Type B pancreatic cell (in vitro differentiated cells): ENCODE data around the gene P2RX2. TPM values are rescaled to one million over a fixed set of nuclear protein-coding genes. Genes with fewer than 3 reads are reported as not detected.

Experiments
- DNase-seq: peaks from one replicate; pipeline ENCODE4 v3.0.0; 2021; ENCODE audit warnings: mixed read lengths; ENCODE audit not compliant: unreplicated experiment; ENCODE audit errors: extremely low spot score
- H3K27ac Mint-ChIP-seq: 2 replicates; pipeline ENCODE4 v1.8.0; 2021; ENCODE audit warnings: mild to moderate bottlenecking, mixed read lengths
- H3K27me3 Mint-ChIP-seq: 2 replicates; pipeline ENCODE4 v1.8.0; 2021; ENCODE audit warnings: mixed read lengths
- H3K36me3 Mint-ChIP-seq: 2 replicates; pipeline ENCODE4 v1.8.0; 2021; ENCODE audit warnings: mixed read lengths
- H3K4me1 Mint-ChIP-seq: one replicate; pipeline ENCODE4 v1.8.0; 2021; ENCODE audit warnings: mixed read lengths; ENCODE audit not compliant: unreplicated experiment
- H3K4me3 Mint-ChIP-seq: 2 replicates; pipeline ENCODE4 v1.8.0; 2021; ENCODE audit warnings: mild to moderate bottlenecking, mixed read lengths
- H3K9me3 Mint-ChIP-seq: 2 replicates; pipeline ENCODE4 v1.8.0; 2021; ENCODE audit warnings: mixed read lengths
- CTCF ChIP-seq: fragments of 200-600 bp; sonication (generic); conservative IDR thresholded peaks from 2 replicates; pipeline ENCODE4 v1.5.0; 2021; ENCODE audit warnings: antibody characterized with exemption, mild to moderate bottlenecking
- long read RNA-seq: library from polyadenylated mRNA; unstranded; transcript quantifications from one replicate; pipeline ENCODE4 v2.0.0, GENCODE V29; 2020
- total RNA-seq: library from RNA; stranded (reverse); gene quantifications from 2 replicates; pipeline ENCODE4 v1.2.1, GENCODE V29; 2021; ENCODE audit warnings: low replicate concordance

The P2RX2 gene
- total RNA-seq: 2.8 and 5.4 TPM in 2 replicates
- long read RNA-seq: 0 reads

GRCh38 chr12:132618683-132619043, at the start of gene P2RX2:
Gene P2RX2 (plus strand): TSS chr12:132618776. CDS start chr12:132618817, 41 bp downstream.
- H3K27ac Mint-ChIP-seq: peak within 1 kb of the TSS; percentile 56
- peaks cover 7% of the 10 kb centered on the region for H3K36me3 Mint-ChIP-seq
- H3K4me1 Mint-ChIP-seq: peaks cover 24% of the 10 kb centered on the region
- peak; percentile 69 for DNase-seq
- H3K4me3 Mint-ChIP-seq: peak within 1 kb of the TSS; percentile 85
- peaks cover 3% of the 10 kb centered on the region for H3K9me3 Mint-ChIP-seq
- H3K27me3 Mint-ChIP-seq: peaks cover 35% of the 10 kb centered on the region
- TF ChIP-seq CTCF: no peak

- Mint-ChIP-seq H3K9me3 (no peaks in the 10 kb centered on the region), H3K27ac (no peak overlapping the region), H3K36me3 (no peaks in the 10 kb centered on the region), H3K4me1 (peaks cover 8% of the 10 kb centered on the region), H3K27me3 (no peaks in the 10 kb centered on the region), H3K4me3 (no peak overlapping the region)
- DNase-seq: no peak
- TF ChIP-seq CTCF: no peak
These were observed 49.6 kb upstream of the P2RX2 start for GRCh38 chr12:132568826-132569480.

- Mint-ChIP-seq H3K27me3 (no peaks in the 10 kb centered on the region), H3K4me3 (no peak overlapping the region), H3K27ac (no peak overlapping the region), H3K36me3 (no peaks in the 10 kb centered on the region), H3K4me1 (peaks cover 8% of the 10 kb centered on the region), H3K9me3 (no peaks in the 10 kb centered on the region)
- TF ChIP-seq CTCF: no peak
- DNase-seq: no peak
These were observed 48.6 kb upstream of the P2RX2 start for GRCh38 chr12:132569856-132570480.

GRCh38 chr12:132570635-132571034, 47.9 kb upstream of the P2RX2 start:
- H3K4me1 Mint-ChIP-seq: peaks cover 6% of the 10 kb centered on the region
- no peak overlapping the region for H3K27ac Mint-ChIP-seq
- DNase-seq: no peak
- H3K27me3 Mint-ChIP-seq: no peaks in the 10 kb centered on the region
- H3K36me3 Mint-ChIP-seq: no peaks in the 10 kb centered on the region
- no peaks in the 10 kb centered on the region for H3K9me3 Mint-ChIP-seq
- TF ChIP-seq CTCF: no peak
- H3K4me3 Mint-ChIP-seq: no peak overlapping the region

GRCh38 chr12:132571051-132571450, 47.5 kb upstream of the P2RX2 start:
- DNase-seq: no peak
- Mint-ChIP-seq H3K4me1 (peaks cover 2% of the 10 kb centered on the region), H3K9me3 (no peaks in the 10 kb centered on the region), H3K27me3 (no peaks in the 10 kb centered on the region), H3K4me3 (no peak overlapping the region), H3K27ac (no peak overlapping the region), H3K36me3 (no peaks in the 10 kb centered on the region)
- no peak for TF ChIP-seq CTCF
